HG03060 (cell line): ENCODE measurements around the gene IL1RAPL2.
A peak's percentile ranks its signal among the peaks of the same experiment; 100 is the strongest.
"Not testable (repeated sequence)": the region's sequence is repeated elsewhere in the genome, so short reads cannot be mapped to it uniquely, and the experiment has no call there.

Experiments
- ATAC-seq: cut with Tn5 transposase; IDR thresholded peaks from one replicate; pipeline ENCODE4 v1.9.1; 2021; ENCODE audit warnings: low read depth, moderate number of reproducible peaks; ENCODE audit not compliant: unreplicated experiment

Gene IL1RAPL2

DNA sequence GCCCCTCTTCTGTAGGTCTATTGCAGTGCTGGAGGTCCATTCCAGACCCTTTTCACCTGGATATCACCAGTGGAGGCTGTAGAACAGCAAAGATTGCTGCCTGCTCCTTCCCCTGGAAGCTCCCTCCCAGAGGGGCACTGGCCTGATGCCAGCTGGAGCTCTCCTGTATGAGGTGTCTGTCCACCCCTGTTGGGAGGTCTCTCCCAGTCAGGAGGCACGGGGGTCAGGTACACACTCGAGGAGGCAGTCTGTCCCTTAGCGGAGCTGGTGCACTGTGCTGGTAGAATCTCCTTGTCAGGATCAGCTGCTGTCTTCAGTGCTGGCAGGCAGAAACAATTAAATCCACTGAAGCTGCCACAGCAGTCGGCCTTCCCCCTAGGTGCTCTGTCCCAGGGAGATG lies 276.6 kb downstream of the IL1RAPL2 start:
- no peak for ATAC-seq

DNA sequence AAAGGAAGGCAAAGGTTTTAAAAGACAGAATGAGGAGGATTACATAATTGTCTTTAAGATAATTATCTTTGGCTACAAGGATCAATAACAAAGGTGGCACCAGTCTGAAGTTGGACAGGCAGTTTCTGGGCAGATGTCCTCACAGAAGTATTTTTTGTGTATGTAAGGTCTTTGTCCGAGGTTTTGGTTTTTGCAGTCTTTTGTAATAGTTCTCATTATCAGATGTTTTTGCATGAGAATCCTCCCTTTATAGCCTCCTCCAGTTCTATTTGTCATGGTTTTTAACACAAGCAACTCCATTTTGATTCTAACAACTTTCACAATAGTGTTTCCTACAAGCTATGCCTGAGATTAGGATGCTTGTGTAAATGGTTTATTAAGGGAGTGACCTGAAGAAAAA lies 286.2 kb downstream of the IL1RAPL2 start:
- no peak for ATAC-seq

DNA sequence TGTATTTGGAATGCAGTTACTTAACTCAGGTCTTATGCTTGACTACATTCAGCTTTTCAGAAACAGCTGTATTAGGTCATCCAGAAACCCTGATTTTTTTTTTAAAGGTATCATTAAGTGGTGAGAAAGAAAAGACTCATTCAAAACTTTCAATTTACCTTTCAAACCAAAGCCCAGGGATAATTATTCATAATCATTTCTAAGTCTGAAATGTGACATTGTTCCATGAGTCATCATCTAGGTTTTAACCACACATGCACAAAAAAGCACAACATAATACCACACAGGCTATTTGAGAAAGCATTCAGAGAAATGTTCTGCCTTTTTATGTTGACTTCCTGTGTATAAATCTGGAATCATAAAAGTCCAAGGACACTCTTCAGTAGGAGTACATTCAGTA lies 288.2 kb downstream of the IL1RAPL2 start:
- no peak for ATAC-seq

DNA sequence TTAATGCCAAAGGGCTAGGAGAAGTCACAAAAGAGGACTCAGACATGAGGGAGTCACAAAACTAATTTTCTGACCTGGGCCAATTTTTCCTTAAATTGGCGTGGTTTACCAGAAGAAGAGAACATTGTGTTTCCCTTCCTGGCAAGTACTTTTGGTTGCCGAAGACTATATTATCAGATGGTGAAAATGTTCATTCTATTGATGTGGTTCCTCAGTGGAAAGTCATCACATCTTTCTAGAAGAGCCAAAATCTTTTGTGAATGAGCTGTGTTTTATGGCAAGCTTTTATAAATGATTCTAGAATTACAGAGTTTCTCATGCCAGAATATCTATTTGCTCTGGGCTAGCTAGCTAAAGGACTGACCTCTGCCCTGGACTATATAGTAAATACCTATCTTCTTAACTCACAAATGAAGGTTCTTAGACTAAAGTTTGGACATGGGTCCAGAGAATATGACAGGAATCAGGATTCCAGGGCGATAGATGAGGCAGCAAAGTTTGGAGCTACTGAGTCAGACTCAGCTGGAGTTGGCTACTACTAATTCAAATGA lies 288.9 kb downstream of the IL1RAPL2 start:
- no peak for ATAC-seq

DNA sequence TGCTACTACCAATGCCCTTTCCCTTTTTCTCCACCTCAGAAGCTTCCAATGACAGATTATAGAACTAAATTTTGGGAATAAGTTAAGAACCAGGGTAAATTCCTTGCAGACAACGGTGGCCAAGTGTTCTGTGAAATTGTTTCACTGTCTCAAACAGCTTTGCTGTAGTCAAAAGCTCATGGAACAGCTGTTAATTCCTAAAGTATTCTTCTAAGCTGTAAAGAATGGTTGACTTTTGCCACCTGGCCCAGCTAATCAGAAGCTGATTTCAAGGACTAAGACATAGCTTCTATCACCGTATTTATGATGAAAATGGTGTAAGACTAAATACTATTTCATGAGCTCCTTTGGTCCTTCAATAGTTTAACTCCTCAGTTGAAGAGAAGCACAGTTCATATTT lies 297.5 kb downstream of the IL1RAPL2 start:
- no peak for ATAC-seq

DNA sequence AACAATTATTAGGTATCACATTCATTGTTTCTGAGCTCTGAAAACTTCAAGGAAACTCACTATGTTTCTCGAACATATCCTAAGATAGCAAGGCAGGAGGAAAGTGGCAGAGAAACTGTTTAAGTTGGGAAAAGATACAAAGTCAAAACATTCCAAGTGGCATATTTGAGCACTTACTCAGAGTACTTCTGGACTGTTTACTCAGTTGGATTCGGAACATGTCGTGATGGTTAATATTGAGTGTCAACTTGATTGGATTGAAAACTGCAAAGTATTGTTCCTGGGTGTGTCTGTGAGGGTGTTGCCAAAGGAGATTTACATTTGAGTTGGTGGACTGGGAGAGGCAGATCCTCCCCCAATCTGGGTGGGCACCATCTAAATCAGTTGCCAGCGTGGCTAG lies 298.3 kb downstream of the IL1RAPL2 start:
- ATAC-seq = no peak

DNA sequence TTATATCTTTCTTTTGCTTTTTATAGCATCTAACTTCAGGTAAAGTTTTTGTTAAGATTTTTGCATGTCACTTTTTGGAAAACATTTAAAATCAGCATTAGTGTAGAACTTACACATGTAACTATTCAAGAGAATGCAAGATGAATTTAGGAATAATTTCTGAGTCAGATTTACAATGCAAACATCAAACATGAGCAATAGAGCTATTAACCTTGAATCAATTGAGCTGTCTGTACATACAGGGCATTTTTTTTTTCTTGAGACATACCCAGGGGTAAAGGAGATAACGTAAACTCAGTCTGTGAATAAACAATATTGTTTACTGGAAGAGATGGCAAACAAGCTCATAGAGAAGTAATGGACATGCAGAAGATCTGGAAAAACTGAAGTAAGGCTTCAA lies 311.5 kb downstream of the IL1RAPL2 start:
- ATAC-seq = no peak

DNA sequence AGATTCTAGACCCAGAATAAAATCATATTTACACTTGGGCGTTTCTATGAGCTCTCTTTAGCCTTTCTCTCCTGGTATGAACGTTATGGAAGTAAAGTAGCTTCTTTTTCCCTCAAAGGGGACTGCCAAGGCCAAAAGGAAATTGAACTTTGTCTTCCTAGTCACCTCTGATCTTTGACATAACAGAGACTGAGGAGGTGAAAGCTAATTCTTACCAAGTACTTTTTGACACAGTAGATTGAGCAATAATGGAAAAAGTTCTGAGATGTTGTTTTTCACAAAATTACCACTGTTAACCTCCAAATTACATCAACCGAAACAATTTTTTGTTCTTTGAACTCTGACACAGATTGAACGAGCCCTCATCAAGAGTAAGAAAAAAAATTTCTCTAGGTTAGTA lies 336.1 kb downstream of the IL1RAPL2 start:
- ATAC-seq = no peak

DNA sequence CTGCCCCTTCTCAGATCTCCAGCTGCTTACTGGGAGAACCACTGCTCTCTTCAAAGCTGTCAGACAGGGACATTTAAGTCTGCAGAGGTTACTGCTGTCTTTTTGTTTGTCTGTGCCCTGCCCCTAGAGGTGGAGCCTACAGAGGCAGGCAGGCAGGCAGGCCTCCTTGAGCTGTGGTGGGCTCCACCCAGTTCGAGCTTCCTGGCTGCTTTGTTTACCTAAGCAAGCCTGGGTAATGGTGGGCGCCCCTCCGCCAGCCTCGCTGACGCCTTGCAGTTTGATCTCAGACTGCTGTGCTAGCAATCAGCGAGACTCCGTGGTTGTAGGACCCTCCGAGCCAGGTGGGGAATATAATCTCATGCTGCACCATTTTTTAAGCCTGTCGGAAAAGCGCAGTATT lies 343.7 kb downstream of the IL1RAPL2 start:
- ATAC-seq = not testable (repeated sequence)

DNA sequence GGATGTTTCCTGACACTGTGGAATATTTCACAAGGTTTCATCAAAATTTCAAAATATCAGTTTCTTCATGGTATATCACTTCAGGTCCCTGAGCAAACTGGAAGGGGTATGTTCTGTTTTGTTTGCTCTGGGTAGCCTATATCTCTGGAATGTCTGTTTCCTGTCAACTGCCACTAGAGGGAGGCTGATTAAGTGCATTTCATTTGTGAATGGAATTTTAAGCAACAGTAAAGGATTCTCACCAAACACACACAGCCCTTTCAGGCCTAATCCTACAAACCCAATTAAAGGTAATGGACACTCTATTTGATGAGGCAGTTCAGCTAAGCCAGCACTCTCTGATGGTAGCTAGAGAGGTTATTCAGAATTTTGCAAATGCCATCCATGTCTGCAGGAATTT lies 347.3 kb downstream of the IL1RAPL2 start:
- no peak for ATAC-seq

DNA sequence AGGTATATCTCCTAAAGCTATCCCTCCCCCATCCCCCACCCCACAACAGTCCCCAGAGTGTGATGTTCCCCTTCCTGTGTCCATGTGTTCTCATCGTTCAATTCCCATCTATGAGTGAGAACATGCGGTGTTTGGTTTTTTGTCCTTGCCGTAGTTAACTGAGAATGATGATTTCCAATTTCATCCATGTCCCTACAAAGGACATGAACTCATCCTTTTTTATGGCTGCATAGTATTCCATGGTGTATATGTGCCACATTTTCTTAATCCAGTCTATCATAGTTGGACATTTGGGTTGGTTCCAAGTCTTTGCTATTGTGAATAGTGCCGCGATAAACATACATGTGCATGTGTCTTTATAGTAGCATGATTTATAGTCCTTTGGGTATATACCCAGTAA lies 348.7 kb downstream of the IL1RAPL2 start:
- ATAC-seq = not testable (repeated sequence)

DNA sequence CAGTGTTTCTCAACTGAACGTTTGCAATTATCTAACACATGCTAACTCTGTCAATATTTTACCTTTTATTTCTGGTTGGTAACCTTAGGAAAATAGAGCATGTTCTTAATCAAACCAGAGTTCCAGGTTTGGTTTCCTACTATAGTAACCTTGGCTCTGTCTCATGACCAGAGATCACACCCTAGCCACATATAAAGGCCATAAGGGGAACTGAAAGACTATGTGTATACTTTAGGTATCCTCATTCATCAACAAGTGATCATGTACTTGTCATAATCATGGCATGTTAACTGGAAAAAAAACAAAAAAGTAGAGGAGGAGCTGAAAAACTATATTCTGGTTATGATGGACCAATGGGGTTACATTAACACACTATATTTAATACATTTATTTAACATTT lies 352.1 kb downstream of the IL1RAPL2 start:
- ATAC-seq = no peak

DNA sequence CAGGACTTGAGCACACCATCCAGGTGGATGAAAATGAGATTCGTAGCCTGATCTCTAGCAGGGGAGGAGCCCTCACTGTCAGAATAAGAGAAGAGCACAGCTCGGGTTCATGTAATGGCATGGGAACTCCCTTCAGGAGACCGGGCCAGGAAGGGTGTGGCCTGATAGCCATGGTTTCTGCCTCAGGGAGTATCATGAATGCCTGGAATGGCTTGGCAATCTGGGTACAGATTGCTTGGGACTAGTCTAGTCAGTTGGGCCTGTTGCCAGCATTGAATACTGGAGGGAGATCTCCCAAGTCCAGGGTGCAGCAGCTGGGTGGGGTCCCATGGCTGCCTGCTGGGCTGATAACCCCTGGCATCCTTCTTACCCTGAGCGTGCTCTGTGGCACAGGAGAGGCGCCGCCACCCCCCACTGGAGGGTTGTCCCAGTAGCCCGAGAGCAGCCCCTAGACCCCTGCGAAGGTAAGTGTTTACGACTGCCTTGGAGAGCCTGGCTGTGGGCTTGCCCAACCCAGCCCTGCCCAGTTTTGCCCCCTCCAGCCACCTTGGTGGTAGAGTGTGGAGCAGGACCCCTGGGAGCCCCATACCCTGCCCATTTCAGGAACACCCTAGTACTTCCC lies 355.7 kb downstream of the IL1RAPL2 start:
- ATAC-seq = no peak

DNA sequence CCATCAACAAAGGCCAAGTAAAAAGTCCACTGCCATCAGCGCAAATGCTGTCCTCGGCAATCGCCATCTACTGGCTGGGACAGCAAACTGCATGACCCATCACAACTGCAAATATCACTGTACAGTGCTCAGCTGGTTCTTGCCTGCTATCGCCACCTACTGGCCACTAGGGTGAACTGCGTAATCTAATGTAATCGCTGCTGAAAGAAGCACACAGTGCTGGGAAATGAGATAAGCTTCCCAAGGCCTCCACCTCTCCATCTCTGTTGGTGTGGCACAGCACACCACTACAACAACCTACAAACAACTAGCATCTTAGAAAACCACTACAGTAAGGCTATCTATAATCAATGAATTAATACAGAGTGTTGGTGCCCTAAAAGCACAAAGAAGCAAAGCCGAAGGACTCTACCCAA lies 356.2 kb downstream of the IL1RAPL2 start:
- ATAC-seq = peak; percentile 94

DNA sequence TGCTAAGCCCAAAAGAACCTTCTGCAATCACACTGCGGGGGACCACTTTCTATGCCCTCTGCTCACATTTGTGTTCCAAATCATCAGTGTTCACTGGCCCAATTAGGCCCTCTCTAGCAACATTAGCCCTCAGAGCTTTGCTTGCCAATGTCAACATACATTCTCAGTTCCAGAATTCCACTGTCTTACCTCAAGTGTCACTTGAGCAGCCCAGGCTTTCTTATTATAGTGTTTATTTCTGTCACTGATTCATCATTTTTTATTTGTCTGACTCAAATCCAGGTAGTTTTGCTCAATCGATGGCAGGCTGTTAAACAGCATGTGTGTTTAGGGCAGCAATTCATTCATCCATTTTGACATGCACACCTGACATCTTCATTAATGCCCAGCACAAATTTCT lies 363.3 kb downstream of the IL1RAPL2 start:
- no peak for ATAC-seq

DNA sequence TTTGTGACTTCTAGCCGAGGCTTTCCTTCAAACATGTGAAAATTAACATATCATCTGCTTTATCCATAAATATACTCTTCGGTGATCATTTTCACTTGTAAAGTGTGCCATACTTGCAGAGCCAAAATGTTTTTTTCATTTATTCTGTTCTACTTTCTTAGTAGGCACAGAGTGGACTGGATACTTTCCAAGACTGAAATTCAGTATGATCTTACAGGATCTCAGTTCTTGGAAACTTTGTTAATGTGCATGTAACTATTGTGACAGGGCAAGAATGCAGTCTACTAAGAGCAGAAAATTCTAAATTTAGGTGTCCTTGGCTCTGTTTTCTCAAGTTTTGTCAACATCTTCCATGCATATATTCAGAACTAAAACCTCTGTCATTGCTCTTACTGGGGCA lies 369.6 kb downstream of the IL1RAPL2 start:
- no peak for ATAC-seq

DNA sequence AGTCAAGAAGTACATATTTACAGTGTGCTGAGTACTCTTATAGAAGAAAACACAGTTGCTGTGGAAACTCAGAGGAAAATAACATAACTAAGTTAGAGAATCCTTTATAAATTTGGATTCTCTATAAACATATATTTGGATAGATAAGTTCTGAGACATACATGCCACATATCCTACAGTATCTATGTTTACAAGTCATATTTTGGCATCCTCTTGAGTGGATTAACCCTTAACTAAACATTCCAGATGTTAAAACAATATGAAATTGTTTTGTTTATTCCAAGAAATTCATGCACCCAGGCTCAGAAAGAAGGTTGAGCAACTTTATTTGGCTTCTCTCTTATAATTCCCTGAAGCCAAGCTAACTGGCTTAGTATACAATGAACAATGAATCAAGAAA lies 387.3 kb downstream of the IL1RAPL2 start:
- ATAC-seq = no peak

DNA sequence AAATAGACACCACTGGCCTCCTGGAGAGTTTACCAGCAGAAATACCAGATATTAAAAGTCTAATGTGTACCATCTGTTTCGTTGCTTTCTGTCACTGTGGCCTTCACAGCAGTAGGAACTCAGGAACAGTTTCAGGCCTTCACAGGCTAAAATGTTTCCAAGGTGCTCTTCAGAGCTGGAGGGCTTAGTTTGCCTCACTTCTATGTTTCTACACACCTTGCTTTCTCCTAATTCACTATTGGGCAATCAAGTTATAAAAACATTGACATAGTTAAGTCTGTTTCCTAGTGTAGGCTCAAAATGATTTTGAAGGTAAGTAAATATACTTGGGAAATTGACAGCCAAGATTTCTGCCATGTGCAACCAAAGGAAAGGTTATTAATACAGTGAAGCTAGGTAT lies 395.9 kb downstream of the IL1RAPL2 start:
- ATAC-seq = no peak

DNA sequence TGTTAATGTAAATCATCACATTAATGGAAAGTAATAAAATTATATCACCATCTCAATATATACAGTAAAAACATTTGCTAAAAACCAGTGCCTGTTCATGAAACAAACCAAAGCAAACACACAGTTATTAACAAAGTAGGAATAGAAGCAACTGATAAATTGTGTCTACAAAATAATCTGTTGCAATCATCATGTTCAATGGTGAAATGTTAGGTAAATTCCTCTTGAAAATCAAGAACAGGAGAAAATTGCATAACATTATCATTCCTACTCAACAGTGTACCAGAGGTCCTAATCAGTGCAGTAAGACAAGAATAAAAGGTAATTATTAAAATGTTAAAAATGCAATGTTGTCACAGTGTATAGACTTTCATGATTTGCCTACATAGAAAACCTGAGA lies 402.2 kb downstream of the IL1RAPL2 start:
- ATAC-seq = no peak

DNA sequence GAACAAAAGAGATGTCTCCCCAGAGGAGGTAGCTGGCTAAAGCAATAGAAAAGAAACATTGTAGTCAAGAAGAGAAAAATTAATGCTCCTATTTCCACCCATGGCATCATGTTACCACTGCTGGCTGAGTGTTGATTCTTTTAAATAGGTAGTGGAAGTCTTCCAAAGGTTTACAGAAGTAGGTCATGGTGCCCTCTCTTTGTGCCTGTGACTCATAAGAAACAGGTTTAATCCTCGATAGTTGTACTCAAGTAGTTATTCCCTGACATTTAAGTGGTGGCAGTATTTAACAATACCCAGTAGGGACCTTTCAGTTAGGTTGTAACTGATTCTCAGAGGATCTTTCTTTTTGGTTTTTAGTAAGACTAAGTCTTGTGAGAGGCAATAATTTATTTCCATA lies 406.7 kb downstream of the IL1RAPL2 start:
- ATAC-seq = no peak

DNA sequence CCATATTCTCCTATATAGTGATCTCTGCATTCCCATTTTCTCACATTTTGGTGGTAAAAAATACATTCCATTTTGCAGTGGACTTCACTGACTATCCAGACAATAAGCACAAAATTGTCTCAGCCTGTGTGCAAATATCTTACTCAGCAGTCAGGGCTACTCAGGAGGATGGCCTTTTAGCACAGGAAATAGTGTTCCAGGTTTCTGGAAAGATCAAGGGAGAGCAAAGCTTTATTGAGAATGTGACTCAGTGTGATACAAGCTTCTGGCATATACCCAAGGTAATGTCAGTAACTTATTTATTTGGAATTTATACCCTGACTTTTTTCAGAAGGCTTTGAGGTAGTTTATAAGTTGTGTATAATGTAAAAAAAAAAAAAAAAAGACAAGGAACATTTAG lies 421.1 kb downstream of the IL1RAPL2 start:
- ATAC-seq = no peak

DNA sequence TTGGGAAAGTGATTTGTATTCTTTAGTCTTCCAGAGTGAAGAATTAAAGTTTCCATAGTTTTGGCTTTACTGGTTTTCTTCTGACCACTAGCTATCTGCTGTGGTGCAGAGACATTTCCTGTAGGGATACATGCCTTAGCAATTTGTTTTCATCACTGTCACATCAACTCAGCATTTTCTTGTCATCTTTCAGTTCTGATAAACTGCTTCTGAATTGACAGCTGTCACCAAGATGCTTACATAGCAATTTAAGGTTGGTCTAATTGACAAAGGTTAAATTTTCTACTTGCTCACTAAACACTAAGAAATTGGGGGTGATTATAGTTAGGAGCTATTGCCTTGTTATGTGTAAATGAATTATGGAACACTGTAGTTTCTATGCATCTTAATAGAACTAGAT lies 422.0 kb downstream of the IL1RAPL2 start:
- ATAC-seq = no peak

DNA sequence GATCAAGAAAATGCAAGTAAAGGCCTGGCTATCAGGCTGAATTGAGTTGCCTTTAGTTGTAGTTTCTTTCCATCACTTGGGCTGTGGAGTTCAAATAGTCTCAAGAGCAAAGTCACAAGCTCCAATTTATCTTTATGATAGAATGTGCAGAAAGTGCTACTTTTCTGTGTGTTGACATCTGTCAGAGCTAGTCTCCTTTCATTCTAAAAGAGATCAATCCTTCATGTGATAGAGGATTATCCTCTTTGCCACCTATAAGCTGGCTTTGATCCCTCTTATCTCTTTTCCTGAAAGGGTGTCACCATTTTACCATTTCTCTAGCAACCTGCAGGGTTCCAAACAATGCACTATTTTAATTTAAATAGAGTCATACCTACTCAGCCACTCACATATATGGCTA lies 429.5 kb downstream of the IL1RAPL2 start:
- ATAC-seq = no peak
